AG09319 (cell line): Measurements from ENCODE around the gene HOXA2.

Experiments used
- DNase-seq: peaks from one replicate; pipeline ENCODE4 v3.0.0-alpha.2; 2010; ENCODE audit warnings: low read depth; ENCODE audit errors: extremely low read depth
- CTCF ChIP-seq: IDR thresholded peaks from 2 replicates; pipeline ENCODE4 v1.5.1; 2011; ENCODE audit warnings: low read depth, mild to moderate bottlenecking, inconsistent platforms, low read length, moderate library complexity

Gene HOXA2

GRCh38 chr7:27115221-27116026, 12.9 kb upstream of the HOXA2 start:
- no peak for TF ChIP-seq CTCF
- no peak for DNase-seq

GRCh38 chr7:27114881-27115220, 12.4 kb upstream of the HOXA2 start:
- TF ChIP-seq CTCF = no peak
- no peak for DNase-seq

GRCh38 chr7:27113991-27114769, 11.7 kb upstream of the HOXA2 start:
- no peak for TF ChIP-seq CTCF
- DNase-seq = no peak

GRCh38 chr7:27112955-27113949, 10.8 kb upstream of the HOXA2 start:
- DNase-seq = no peak
- TF ChIP-seq CTCF = no peak

GRCh38 chr7:27112361-27112760, 9.9 kb upstream of the HOXA2 start:
- DNase-seq = no peak
- TF ChIP-seq CTCF = no peak

GRCh38 chr7:27111751-27112277, 9.3 kb upstream of the HOXA2 start:
- DNase-seq = no peak
- TF ChIP-seq CTCF = no peak
